HG03571 (cell line): ENCODE data around the gene EPS8L1.
"Not testable (repeated sequence)": the region's sequence is repeated elsewhere in the genome, so short reads cannot be mapped to it uniquely, and the experiment has no call there.

ENCODE experiments used
- ATAC-seq: cut with Tn5 transposase; IDR thresholded peaks from one replicate; pipeline ENCODE4 v1.9.1; 2021; ENCODE audit not compliant: unreplicated experiment

The EPS8L1 gene

DNA sequence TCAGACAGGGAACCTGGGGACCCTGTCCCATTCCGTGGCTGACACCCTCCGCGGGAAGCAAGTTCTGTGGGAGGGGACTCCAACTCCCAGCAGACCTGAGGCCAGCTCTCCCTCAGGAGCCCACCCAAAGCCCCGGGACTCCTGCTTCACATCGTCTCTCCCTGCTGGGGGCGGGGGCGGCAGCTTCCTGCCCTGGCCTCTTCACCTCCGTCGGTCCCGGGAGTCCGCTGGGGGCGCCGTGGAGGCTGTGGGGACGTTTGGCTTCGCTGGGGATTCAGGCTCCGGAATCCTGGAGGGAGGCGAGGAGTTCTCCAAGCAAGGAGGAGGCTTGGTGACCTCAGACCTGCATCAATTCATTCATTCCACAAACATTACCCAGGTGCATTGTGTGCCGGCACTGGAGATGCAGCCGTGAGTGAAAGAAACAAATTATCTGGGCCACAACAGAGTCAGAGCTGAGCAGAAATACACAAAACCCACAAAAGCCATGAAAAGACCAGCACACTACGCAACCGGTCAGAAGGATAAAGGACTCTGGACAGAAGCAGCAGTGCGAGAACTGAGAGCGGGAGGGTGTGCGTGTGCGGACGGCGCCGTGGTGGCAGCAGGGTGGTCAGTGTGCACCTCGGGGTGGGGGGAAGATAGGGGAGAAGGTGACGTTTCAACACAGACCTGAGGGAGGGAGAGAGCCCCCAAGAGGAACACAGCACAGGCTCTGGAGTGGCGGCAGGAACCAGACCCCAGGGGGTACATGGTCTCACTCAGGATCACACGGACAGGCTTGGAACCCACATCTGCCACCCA is 19.0 kb downstream of the EPS8L1 start:
- ATAC-seq, result no peak

DNA sequence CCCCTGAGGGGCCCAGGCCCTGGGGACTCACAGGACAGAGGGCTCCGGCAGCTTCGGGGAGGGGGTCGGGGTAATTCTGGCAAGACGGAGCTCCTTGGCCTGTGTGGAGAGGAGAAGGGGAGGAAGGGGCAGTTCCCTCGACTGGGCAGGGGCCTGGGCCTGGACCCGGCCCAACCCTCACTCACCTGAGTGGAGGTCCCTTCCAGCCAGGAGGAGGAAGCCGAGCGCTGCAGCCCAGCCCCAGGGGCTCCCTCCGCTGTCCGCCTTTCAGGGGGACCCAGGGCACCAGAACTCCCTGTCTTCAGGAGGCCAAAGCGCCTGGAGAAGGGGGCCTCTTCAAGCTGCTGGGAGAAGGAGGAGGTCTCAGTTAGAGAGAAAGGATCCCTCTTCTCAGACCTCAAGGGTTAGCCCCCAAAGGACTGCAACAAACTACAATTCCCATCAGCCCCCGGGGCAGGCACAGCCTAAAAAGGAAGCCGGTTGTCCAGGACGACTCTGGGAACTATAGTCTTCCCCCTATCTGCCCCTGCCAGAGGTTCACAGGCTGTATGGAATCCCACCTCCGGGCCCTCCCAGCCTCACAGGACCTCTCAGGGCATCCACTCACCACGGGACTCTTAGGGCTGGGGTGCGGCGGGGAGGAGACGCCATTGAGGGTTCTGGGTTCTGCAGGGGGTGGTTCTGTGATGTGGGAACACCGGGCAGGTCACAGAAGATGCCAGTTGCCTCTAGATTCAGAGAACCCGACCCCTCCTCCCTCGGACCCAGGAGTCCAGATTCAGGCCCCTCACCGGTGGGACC is 19.8 kb downstream of the EPS8L1 start:
- ATAC-seq, result no peak

DNA sequence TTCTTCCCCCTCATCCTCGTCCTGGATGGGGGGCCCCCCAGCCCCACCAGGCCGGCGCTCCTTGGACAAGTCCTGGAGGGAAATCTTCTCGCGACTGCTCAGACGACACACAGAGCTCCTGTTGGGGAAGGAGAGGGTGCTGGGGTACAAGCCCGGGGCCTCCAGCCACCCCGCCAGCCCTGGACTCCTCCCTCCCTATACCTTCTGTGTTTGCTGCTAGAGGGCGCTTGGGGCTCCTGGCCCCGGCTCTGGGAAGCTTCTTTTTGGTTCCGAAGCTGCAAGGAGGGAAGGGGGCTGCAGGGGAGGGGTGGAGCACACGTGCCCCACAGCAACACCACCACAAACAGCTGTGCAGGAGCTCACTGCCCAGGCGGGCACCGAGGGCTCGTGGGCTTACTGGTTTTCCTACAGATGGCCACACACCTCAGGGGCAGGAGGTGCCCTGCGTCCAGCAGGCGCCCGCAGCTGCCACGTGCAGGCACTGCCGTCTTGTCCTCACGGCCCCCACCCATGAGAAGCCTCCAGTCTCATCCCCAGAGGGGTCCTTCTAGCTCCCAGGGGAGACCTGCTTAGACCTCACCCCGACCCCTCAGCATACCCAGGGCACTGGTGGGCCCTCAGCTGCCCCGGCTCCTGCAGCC is 20.5 kb downstream of the EPS8L1 start:
- ATAC-seq, result no peak

DNA sequence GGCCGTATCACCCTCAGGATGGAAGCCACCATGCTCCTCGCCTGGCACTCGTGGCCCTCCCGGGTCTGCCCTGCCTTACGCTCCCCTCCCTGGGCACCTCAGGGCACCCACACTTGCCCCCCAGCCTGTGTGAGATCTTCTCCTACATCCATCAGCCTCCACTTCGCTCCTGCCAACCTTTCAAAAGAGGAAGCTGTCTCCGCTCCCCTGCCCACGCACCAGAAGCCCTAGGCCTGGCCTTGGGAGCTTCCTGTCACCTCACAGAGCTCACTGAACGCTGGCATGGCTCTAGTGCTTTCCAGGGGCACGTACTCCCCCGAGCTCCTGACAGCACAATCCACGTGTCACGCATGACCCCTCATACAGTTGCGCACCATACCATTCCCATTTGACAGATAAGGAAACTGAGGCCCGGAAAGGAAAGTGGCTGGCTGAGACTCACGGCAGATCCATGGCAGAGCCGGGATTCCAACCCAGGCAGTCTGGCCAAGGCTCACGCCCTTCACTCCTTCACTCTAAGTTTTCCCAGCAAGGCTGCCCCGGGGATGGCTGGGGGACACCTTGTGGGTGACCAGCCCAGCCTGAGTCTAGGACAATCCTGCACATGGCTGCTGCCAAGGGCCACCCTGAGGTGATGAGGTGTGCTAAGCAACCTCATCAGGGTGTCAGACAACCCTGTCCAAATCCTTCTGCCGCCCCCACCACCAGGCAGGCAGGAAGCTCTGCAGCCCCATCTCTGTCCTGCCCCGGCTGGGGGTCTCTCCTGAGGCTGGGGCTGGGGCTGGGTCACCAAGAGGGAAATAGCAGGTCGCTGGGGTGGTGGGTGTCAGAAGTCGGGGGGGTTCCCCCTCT is 22.4 kb downstream of the EPS8L1 start:
- no peak for ATAC-seq

DNA sequence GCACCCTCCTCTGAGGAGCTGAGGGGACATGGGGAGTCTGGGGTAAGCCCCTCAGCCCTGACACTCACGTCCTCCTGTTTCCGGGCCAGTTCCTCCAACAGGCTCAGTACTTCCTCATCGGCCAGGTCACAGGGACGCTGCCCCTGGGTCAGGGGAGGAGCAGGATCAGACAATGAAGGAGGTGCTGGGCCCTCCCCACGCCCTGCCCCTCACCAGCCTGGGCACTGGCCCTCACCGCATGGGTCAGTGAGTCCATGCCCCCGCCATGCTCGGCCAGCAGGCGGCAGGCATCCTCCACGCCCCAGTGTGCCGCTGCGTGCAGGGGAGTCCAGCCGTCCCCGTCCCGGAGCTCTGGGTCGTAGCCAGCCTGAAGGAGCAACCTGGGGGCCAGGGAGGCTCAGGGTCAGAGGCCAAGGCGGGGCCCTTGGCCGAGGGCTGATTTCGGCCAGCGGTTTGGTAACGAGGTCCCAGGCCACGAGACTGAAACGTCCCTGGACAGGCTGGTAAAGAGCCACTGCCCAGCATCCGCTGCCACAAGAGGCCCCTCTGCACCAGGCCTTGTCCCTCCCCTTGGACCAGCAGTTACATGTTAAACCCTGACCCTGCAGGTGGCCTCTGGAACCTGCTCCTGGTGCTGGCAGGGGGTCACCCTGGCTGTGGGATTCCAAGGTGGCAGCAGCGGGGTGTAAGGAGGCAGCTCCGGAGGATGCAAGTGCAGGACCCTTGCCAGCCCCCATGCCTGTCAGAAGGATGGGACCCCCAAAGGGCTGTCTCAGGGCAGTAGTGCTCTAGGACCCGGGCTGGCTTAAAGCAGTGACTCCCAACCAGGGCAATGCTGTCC is 23.3 kb downstream of the EPS8L1 start:
- no peak for ATAC-seq

DNA sequence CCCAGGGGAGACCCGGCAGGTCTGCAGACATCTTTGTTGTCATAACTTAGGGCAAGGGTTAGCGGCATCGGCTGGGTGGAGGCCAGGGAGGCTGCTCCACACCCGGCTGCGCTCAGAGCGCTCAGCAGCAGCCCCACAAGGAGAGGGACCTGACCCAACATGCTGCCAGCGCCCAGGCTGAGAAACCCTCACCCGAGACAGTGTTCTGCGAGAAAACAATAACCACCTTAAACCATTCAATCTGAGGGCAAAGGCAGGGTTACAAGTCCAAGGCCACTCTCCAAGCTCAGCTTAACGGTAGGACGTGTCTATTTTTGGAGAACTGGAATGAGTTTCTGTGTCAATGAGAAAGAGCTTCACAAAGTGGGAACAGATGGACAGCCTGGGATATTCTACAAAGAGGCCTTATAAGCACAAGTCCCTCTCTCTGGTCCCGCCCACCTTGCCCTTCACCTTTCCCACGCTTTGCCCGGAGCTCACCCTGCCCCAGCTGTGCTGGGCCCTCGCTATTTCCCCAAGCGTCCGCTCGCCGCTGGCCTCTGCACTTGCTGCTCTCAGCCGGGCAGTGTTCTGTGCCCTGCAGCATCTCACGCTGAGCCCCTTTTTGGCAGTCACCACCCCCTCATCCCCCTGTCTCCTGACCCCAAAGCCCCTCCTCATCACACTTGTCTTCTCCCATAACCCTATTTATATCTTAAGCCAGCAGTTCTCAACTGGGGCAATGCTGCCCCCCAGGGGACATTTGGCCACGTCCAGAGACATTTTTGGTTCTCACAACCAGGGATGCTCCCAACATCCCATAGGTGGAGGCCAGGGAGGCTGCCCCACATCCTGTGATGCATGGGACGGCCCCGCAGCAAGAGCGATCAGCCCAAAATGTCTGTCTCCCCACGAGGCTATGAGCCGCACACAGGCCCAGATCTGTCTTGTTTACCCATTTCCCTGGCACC is 24.2 kb downstream of the EPS8L1 start:
- no peak for ATAC-seq

DNA sequence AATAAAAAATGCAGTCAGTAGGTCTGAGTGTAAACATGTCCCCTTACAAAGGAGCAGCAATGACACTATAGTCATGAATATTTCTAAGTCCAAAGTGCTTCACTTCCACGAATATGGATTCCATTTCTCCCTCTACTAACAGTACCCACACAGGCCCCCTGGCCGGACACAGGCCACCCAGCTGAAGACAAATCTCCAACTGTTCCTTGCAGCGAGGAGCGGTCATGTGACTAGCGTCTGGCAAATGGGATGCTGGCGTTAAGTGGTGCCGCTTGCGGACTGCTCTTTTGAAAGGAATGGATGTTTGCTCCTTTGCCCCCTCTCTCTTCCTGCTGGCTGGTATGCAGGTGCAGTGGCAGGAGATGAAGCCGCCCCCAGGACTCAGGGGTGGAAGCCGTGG is 25.6 kb downstream of the EPS8L1 start:
- ATAC-seq, result no peak

DNA sequence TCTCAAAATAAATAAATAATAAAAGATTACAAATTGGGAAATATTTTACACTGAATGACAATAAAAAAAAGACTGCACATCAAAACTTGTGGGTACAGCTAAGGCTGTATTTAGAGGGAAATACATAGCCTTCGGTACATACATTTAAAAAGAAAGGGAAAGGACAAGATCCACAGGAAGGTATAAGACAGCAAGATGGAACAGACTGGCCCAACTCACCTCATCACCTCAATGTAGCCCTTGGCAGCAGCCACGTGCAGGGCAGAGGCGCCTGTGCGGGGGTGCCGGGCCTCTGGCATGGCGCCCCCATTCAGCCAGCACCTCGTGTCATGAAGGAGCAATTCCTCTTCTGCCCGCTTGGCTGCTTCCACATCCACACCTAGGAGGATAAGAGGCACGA is 27.5 kb downstream of the EPS8L1 start:
- no peak for ATAC-seq

DNA sequence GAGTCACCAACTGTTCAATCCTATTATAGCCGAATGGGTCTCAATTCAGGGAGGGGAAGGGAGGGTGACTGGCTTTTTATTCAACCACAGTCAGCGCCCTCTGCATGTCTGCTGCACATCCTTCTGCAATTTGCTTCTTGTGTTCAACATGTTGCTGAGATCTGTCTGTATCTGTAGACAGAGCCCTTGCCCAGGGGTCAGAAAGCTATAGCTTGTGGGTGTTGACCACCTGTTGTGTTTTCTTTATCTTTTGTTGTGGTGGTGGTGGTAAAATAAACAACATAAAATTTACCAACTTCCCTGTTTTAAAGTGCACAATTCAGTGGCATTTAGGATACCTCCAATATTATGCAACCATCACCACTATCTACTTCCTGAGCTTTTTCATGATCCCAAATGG is 29.6 kb downstream of the EPS8L1 start:
- no peak for ATAC-seq

DNA sequence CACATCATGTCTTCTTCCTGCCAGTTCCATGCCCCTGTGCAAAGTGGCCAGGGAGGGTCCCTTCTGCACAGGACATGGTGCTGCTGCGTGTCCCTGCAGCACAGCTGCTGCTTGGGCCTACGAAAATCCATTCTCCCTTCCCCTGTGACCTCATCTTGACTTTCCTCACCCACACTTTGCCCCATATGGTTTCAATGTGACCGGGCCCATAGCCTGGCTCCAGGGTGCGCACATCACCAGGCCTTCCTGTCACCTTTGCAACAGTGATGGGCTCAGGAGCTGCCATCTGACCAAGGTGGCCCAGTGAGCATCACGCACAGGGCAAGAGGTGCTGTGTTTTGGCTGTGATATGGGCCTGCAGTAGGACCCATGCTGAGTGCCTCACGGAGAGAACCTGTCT is 30.9 kb downstream of the EPS8L1 start:
- ATAC-seq, result no peak

DNA sequence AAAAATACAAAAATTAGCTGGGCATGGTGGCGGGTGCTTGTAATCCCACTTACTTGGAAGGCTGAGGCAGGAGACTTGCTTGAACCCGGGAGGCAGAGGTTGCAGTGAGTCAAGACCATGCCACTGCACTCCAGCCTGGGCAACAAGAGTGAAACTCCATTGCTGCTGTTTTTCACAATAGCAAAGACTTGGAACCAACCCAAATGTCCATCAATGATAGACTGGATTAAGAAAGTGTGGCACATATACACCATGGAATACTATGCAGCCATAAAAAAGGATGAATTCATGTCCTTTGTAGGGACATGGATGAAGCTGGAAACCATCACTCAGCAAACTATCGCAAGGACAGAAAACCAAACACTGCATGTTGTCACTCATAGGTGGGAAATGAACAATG is 31.6 kb downstream of the EPS8L1 start:
- ATAC-seq, result not testable (repeated sequence)

DNA sequence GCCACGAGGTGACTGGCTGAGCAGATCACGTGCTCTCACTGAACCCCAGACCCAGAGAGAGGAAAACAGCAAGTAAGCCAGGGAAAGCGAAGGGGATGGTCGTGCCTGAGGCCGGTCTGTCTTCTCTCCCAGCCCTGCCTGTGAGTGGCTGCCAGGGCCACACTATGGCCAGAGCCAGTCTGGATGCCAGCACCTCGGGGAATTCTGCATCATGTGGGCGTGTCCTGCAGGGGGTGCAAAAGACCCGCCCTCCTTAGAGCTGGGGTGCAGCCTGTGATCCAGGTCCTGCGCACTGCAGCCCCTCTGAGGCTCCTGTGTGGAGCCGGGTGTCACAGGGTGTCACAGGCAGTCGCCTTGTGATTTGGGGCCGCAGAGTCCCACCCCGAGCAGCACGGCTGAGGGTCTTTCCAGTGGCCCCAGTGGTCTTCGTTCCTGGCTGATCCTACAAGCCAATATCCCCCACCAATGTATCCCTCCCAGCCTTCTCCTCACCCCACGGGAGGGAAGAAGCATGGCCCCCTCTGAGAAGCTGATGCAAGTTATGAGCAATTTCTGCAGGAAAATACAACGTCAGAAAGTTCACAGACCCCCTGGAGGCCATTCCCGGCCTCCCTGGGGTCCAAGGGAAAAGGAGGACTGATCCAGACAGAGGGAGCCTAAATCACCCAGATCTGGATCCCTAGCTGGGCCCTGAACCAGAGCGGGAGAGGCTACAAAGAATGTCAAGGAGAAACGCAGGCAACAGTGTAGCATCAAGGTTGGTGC is 34.0 kb downstream of the EPS8L1 start:
- ATAC-seq, result no peak

DNA sequence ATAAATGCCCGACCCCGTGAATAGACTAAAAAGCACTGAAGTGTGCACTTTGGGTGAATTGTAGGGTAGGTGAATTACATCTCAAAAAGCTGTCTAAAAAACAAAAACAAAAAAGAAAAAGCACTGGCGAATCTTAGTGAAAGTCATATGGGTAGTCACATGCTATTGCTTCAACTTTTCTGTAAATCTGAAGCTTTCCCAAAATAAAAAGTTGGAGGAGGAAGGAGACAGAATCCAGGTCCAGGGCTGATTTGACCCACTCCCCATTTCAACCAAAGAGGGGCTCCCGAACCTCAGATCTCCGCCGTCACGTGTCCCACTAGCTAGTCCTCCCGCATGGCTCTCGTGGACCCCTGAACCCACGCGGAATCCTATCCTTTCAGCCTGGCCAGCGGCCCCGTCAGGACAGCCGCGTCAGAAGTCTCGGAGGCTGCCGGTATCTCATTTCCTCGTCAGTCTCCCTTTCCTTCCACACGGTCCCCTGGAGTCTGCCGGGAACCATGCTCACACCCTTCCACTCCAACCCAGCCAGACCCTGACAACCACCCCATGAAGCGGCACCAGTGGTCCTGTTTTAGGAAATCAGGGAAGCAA is 35.7 kb downstream of the EPS8L1 start:
- no peak for ATAC-seq

DNA sequence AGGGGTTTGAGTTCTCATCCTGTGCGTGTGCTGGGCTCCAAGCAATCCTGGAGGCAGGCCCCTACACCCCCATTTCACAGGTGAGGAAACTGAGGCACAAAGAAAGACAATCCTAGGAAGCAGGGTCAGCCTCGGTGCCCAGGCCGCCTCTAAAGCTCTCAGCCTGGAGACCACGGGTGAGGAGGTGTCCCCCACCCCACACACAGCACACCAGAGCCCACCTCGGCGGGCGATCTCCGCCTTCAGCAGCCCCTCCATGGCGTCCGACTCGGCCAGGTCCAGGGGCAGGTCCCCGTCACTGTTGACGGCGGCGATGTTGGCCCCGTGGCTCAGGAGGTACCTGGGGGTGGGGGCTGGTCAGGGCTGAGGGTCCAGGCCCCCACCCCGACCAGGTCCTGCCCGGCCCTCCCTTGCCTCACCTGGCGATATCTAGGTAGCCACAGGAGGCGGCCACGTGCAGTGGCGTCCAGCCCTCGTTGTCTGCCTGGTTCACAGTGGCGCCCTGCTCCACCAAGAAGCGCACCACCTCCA is 36.6 kb downstream of the EPS8L1 start:
- ATAC-seq, result no peak

DNA sequence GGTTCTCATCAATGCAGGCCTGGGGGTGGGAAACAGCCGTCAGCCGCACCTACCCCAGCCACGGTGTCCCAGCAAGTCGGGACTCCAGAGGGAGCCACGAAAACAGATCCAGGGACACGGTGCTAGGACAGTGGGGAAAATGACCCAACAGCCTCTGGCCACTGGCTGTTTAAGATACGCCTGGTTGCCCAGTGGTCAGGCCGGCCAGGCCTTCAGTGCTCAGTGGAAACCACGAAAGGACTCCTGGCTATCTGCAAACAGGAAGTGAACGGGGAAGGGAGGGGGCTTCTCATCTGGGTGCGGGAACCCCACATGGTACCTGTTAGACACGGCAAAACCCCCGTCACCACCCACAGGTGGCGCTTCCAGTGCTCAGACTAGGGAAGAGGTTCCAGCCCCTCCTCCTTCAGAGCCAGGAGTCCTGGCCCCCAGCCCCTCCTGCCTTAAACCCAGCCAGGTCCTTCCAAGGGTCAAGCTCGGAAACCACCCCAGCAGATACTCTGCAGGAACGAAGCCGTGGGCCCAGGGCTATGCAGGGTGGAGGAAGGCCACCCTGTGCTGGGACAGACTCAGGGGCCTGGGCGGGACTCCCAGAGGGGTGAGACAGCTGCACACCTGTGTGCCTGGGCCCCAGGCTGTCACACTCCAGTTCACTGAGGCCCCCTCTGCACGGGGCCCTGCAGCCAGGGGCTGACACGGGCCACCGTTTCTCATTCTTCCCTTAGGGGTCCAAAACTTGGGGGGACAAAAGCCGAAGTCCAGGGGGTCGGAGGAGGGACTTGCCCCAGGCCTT is 37.3 kb downstream of the EPS8L1 start:
- no peak for ATAC-seq

DNA sequence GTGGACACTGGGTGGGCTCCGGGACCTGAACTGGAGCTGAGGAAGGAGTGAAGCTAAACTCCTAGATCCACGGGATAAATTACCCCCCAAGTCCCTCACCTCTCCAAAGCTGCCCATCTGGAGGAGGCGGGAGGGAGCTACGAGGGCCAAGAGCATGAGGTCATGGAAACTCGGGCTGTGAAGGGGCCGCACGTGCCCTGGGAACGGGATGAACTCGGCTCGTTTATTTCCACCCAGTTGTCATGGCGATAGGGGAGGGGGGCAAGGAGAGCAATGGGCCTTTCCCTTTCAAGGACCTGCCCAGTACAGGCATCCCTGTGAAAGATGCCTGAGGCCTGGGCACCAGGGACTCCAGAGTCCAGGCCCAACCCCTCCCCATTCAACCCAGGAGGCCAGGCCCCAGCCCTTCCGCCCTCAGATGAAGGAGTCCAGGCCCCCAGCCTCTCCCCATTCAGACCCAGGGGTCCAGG is 37.9 kb downstream of the EPS8L1 start:
- no peak for ATAC-seq
